Upper lobe of right lung (tissue), 1 donor: ENCODE data around the gene CYTH2. TPM values are rescaled to one million over a fixed set of nuclear protein-coding genes. Genes with fewer than 3 reads are reported as not detected.

Source experiments
- ATAC-seq: fragments of 200-7000 bp; cut with Tn5 transposase; one replicate; pipeline ENCODE4 v1.9.1; 2020; ENCODE audit warnings: mild to moderate bottlenecking, moderate library complexity
- DNase-seq: peaks from one replicate; pipeline ENCODE4 v3.0.0-alpha.2; 2020
- H3K27ac ChIP-seq: fragments of 200-600 bp; one replicate; pipeline ENCODE4 v1.8.0; 2022
- H3K27me3 ChIP-seq: fragments of 200-600 bp; one replicate; pipeline ENCODE4 v1.8.0; 2022; ENCODE audit warnings: mild to moderate bottlenecking
- H3K36me3 ChIP-seq: fragments of 200-600 bp; one replicate; pipeline ENCODE4 v1.8.0; 2022
- H3K4me1 ChIP-seq: fragments of 200-600 bp; one replicate; pipeline ENCODE4 v1.8.0; 2022
- H3K4me3 ChIP-seq: fragments of 200-600 bp; one replicate; pipeline ENCODE4 v1.8.0; 2022; ENCODE audit warnings: mild to moderate bottlenecking
- H3K9me3 ChIP-seq: fragments of 200-600 bp; one replicate; pipeline ENCODE4 v1.8.0; 2022
- intact Hi-C: fragments of 100-400 bp; cut with DNase I; formaldehyde crosslinking; loops from one replicate; pipeline ENCODE4 v1.11.0; 2022
- total RNA-seq: library from RNA; stranded (reverse); fragmentation: NEBNext Ultra II Directional; extraction: Animal tissue kit (Norgen Biotek cat#: 25700); gene quantifications from one replicate; pipeline ENCODE4 v1.2.1, GENCODE V29; 2021
- TF ChIP-seq, protein P1 (sequence below): fragments of 200-600 bp; IDR thresholded peaks from one replicate; pipeline ENCODE4 v1.8.0; 2022; ENCODE audit warnings: antibody characterized with exemption
- donor health status: DM: no; HTN: yes; CAD: no; lungs with severe emphysema.

CYTH2 gene
- total RNA-seq, 1 donor from 2014 or later = 60.7 TPM

DNA sequence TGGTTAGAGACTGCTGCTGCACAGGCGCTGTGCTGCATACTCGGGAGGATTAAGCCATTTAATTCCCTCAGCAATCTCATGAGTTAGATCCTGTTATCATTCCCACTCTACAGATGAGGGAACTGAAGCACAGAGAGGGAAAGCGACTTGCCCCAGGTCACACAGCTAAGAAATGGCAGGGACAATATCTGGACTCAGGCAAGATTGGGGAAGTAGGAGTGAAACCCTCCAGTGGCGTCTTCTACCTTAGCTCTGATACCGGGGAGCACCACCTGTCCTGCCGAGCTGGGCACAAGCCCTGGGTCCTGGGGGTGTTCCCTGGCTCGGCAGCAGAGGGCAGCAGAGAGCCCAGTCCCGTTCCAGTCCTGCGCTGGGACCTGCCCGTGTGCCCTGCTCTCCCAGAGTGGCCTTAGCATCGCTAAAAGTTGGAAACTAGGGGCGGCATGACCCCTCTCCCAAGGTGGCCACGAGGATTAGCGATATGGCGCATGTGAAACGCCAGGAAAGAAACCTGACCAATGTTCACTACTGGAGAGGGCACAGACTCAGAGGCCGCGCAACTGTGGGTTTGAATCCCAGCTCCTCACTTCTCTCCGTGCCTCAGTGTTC lies 20.5 kb downstream of the CYTH2 start:
- Histone ChIP-seq H3K9me3 (no peaks in the 10 kb centered on the region), H3K4me1 (peaks cover 17% of the 10 kb centered on the region), H3K36me3 (no peaks in the 10 kb centered on the region), H3K27ac (no peak overlapping the region), H3K4me3 (no peak overlapping the region), H3K27me3 (no peaks in the 10 kb centered on the region)
- intact Hi-C loops = loop anchor here (10.0 kb wide), 1 partner anchor 95 kb away; no protein-coding TSS in a partner anchor
- DNase-seq = peak; percentile 90
- TF ChIP-seq, protein P1, sequence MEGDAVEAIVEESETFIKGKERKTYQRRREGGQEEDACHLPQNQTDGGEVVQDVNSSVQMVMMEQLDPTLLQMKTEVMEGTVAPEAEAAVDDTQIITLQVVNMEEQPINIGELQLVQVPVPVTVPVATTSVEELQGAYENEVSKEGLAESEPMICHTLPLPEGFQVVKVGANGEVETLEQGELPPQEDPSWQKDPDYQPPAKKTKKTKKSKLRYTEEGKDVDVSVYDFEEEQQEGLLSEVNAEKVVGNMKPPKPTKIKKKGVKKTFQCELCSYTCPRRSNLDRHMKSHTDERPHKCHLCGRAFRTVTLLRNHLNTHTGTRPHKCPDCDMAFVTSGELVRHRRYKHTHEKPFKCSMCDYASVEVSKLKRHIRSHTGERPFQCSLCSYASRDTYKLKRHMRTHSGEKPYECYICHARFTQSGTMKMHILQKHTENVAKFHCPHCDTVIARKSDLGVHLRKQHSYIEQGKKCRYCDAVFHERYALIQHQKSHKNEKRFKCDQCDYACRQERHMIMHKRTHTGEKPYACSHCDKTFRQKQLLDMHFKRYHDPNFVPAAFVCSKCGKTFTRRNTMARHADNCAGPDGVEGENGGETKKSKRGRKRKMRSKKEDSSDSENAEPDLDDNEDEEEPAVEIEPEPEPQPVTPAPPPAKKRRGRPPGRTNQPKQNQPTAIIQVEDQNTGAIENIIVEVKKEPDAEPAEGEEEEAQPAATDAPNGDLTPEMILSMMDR = peak; percentile 96
- ATAC-seq = peak; percentile 45

DNA sequence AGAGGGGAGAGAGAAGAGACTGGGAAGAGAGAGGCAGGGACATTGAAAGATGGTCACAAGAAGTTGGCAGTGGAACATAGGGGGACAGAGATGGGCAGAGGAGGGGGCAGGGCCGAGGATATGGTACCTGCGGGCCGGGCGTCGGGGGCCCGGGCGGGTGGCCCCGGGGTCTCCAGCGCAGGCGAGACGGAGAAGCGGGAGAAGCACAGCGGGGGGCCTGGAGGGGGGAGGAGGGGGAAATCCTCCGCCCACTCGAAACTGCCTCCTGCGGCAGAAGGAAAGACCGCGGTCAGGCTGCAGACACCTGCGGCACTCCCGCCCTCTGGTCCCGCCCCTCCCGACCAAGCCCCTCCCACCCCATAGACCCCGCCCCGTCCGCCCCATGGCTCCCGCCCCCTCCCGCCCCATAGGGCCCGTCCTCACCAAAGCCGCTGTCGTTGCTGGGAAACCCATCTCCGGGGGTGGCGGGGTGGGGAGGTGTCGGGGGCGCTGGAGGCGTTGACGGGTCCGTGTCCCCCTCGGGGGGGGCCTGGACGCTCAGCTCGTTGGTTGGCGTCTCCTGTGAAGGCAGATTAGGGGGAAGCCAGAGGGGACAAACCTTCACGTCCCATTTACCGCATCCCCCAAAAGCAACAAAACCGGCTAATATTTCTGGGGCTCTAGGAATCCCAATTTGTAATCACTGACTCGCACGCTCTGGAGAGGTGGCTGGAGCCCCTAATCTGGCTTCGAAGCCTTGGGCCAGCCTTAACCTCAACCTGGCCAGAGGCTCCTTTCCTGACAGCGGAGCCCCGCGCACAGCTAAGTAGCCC lies 22.0 kb downstream of the CYTH2 start:
- H3K4me3 ChIP-seq = no peak overlapping the region

DNA sequence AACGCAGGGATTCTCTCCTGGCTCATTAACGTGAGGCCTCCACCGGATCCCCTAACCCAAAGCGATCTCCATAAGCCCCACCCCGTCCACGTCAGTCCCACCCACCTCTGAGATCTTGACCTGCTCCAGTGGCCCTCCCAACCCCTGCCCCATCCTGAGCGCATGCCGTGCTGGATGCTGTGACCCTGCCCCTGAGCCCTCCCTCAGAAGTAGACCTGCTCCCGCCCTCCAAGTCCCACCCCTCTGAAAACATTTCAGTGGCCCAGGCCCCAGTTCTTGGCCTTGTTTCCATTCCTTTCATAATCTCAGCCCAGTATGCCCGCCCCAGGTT lies 22.6 kb downstream of the CYTH2 start:
- Histone ChIP-seq H3K27me3 (no peaks in the 10 kb centered on the region), H3K4me3 (no peak overlapping the region), H3K4me1 (peaks cover 17% of the 10 kb centered on the region), H3K36me3 (no peaks in the 10 kb centered on the region), H3K9me3 (no peaks in the 10 kb centered on the region), H3K27ac (no peak overlapping the region)
- intact Hi-C loops = loop anchor here (10.0 kb wide), 1 partner anchor 93 kb away; no protein-coding TSS in a partner anchor
- TF ChIP-seq, protein P1 = no peak
- DNase-seq = no peak
- ATAC-seq = no peak

More for the DNA sequence above, 22.0 kb downstream of the CYTH2 start:
- no peaks in the 10 kb centered on the region for H3K9me3 ChIP-seq
- H3K27me3 ChIP-seq = no peaks in the 10 kb centered on the region
- TF ChIP-seq, protein P1 = no peak
- DNase-seq (peak; percentile 79), ATAC-seq (no peak)
- intact Hi-C loops = loop anchor here (10.0 kb wide), 1 partner anchor 94 kb away; no protein-coding TSS in a partner anchor
- no peaks in the 10 kb centered on the region for H3K36me3 ChIP-seq
- H3K27ac ChIP-seq = no peak overlapping the region
- peaks cover 17% of the 10 kb centered on the region for H3K4me1 ChIP-seq

DNA sequence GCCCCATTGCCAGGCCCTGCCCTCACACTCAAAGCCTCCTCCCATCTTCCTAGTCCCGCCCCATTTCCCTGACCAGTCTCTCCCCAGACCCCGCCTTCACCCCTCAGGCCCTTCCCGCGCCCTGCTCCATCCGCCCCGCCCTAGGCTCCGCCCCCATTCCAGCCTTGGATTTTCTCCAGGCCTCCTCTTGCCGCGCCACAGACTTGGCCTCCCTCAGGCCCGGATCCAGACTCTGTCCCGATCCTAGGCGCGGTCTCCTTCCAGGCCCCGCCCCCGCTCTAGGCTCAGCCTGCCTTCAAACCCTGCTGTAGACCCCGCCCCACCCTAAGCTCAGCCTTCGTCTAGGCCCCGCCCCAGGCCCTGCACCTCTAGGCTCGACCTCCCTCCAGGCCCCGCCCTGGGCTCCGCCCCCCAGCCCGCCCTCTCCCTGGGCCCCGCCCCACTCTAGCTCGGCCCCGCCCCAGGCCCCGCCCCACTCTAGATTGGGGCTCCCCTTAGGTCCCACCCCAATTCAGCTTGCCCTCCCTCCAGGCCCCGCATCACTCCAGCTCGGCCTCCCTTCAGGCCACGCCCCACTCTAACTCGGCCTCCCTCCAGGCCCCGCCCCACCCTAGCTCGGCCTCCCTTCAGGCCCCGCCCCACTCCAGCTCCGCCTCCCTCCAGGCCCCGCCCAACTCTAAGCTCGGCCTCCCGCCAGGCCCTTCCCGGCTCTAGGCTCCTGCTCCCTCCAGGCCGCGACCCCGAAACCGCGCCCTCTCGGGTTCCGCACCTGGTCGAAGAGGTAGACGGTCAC lies 24.0 kb downstream of the CYTH2 start:
- H3K9me3 ChIP-seq = no peaks in the 10 kb centered on the region
- peak; percentile 98 for DNase-seq
- TF ChIP-seq, protein P1 = no peak
- peaks cover 21% of the 10 kb centered on the region for H3K4me1 ChIP-seq
- H3K27ac ChIP-seq = peak overlapping the region; percentile 65
- peak; percentile 90 for ATAC-seq
- H3K4me3 ChIP-seq = peak overlapping the region; percentile 53
- peaks cover 11% of the 10 kb centered on the region for H3K27me3 ChIP-seq
- H3K36me3 ChIP-seq = no peaks in the 10 kb centered on the region
- intact Hi-C loops = loop anchor here (10.0 kb wide), 1 partner anchor 92 kb away; no protein-coding TSS in a partner anchor

DNA sequence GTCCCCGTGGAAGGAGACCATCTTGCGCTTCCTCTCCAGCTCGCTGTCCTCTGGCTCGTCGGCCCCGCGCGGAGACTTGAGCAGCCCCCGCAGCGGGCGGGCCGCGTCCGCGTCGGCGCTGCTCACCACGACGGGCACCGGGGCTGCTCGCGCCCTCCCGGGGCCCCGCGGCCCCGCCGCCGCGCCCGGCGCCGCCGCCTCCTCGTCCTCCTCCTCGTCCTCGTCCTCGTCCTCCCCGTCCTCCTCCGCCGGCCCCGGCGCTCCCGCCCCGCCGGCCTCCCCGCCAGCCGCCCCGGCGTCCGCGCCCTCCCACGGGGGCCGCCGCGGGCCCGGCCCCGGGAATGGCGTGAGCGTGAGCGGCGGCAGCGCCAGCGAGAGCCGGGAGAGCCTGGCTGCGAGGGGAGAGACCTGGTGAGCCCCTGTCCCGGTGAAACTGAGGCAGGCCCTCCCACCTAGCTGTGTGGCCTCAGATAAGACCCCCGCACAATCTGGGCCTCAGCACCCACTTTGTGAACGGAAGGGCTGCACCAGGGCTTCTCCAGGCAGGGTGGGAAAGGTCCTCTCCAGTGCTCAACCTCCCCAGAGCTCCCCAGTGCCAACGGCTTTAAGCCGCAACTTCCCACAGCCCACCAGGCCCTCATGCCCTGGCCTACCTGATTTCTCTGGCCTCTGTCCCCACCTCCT lies 24.7 kb downstream of the CYTH2 start:
- Histone ChIP-seq H3K9me3 (no peaks in the 10 kb centered on the region), H3K36me3 (no peaks in the 10 kb centered on the region), H3K27me3 (peaks cover 14% of the 10 kb centered on the region), H3K4me3 (peak overlapping the region; percentile 53), H3K4me1 (peaks cover 23% of the 10 kb centered on the region), H3K27ac (peak overlapping the region; percentile 65)
- DNase-seq (no peak), ATAC-seq (peak; percentile 1)
- intact Hi-C loops = loop anchor here (10.0 kb wide), 1 partner anchor 91 kb away; no protein-coding TSS in a partner anchor
- TF ChIP-seq, protein P1 = no peak
